Activated effector memory CD4-positive, alpha-beta T cell treated with anti-CD3 and anti-CD28 coated beads, Interleukin-2, amount 50 U/mL, for 16 hours (primary cell): Measurements from ENCODE around the gene HSPA6.
"Not testable (repeated sequence)": the region's sequence is repeated elsewhere in the genome, so short reads cannot be mapped to it uniquely, and the experiment has no call there.

Experiments
- DNase-seq: peaks from one replicate; pipeline ENCODE4 v3.0.0-alpha.2; 2020

HSPA6 gene

GRCh38 chr1:161538925-161539479, 14.7 kb downstream of the HSPA6 start:
- not testable (repeated sequence) for DNase-seq

GRCh38 chr1:161539731-161540569, 15.6 kb downstream of the HSPA6 start:
- DNase-seq, result peak; percentile 96

GRCh38 chr1:161540570-161540960, 16.2 kb downstream of the HSPA6 start:
- peak; percentile 73 for DNase-seq

- peak; percentile 80 for DNase-seq
Observed at GRCh38 chr1:161542091-161542559, 17.8 kb downstream of the HSPA6 start.

GRCh38 chr1:161543125-161543524, 18.8 kb downstream of the HSPA6 start:
- DNase-seq, result not testable (repeated sequence)

GRCh38 chr1:161545005-161545731, 20.8 kb downstream of the HSPA6 start:
- peak; percentile 65 for DNase-seq

- not testable (repeated sequence) for DNase-seq
Observed at GRCh38 chr1:161547995-161548741, 23.8 kb downstream of the HSPA6 start.

GRCh38 chr1:161548749-161549406, 24.5 kb downstream of the HSPA6 start:
- DNase-seq, result not testable (repeated sequence)

- DNase-seq, result no peak
Observed at GRCh38 chr1:161549652-161550051, 25.3 kb downstream of the HSPA6 start, which contains the start of gene FCGR3A. Gene FCGR3A, minus strand, starts transcription at chr1:161549818. Its CDS starts 82 bp downstream, at chr1:161549736.

- DNase-seq, result not testable (repeated sequence)
Observed at GRCh38 chr1:161550942-161551341, 26.6 kb downstream of the HSPA6 start.

GRCh38 chr1:161553631-161554030, 29.3 kb downstream of the HSPA6 start:
- DNase-seq, result not testable (repeated sequence)

GRCh38 chr1:161554340-161554739, 30.0 kb downstream of the HSPA6 start:
- DNase-seq, result not testable (repeated sequence)

GRCh38 chr1:161554815-161555417, 30.6 kb downstream of the HSPA6 start:
- not testable (repeated sequence) for DNase-seq

- DNase-seq, result not testable (repeated sequence)
Observed at GRCh38 chr1:161556143-161556542, 31.8 kb downstream of the HSPA6 start.

GRCh38 chr1:161556990-161557389, 32.6 kb downstream of the HSPA6 start:
- DNase-seq, result not testable (repeated sequence)

- DNase-seq, result not testable (repeated sequence)
Observed at GRCh38 chr1:161557506-161558450, 33.4 kb downstream of the HSPA6 start.

GRCh38 chr1:161560960-161561715, 36.8 kb downstream of the HSPA6 start:
- not testable (repeated sequence) for DNase-seq

GRCh38 chr1:161562441-161562840, 38.1 kb downstream of the HSPA6 start:
- DNase-seq, result not testable (repeated sequence)

- DNase-seq, result not testable (repeated sequence)
Observed at GRCh38 chr1:161563522-161563921, 39.2 kb downstream of the HSPA6 start.

- DNase-seq, result not testable (repeated sequence)
Observed at GRCh38 chr1:161566602-161566960, 42.2 kb downstream of the HSPA6 start.
